Osteoblast (primary cell): Measurements from ENCODE around the gene CNBD2. TPM values are rescaled to one million over a fixed set of nuclear protein-coding genes. Genes with fewer than 3 reads are reported as not detected.
"Not testable (repeated sequence)": the region's sequence is repeated elsewhere in the genome, so short reads cannot be mapped to it uniquely, and the experiment has no call there.

Experiments used
- DNase-seq: peaks from one replicate; pipeline ENCODE4 v3.0.0; 2011; ENCODE audit warnings: low spot score, mixed read lengths; ENCODE audit not compliant: insufficient read length; ENCODE audit errors: missing footprints
- H2AFZ ChIP-seq: 2 replicates; pipeline ENCODE4 v1.6.0; 2011; ENCODE audit warnings: mild to moderate bottlenecking, low read length
- H3K27ac ChIP-seq: 2 replicates; pipeline ENCODE4 v1.5.1; 2011; ENCODE audit warnings: mild to moderate bottlenecking, low read depth, low read length, moderate library complexity
- H3K27me3 ChIP-seq: 2 replicates; pipeline ENCODE4 v1.6.0; 2012; ENCODE audit warnings: mild to moderate bottlenecking, control low read depth, inconsistent platforms, low read length, moderate library complexity; ENCODE audit not compliant: insufficient read depth
- H3K36me3 ChIP-seq: 2 replicates; pipeline ENCODE4 v1.5.1; 2011; ENCODE audit warnings: mild to moderate bottlenecking, low read length, control low read depth, moderate library complexity; ENCODE audit not compliant: insufficient read depth
- H3K4me1 ChIP-seq: 2 replicates; pipeline ENCODE4 v1.5.1; 2011; ENCODE audit warnings: mild to moderate bottlenecking, low read length, control low read depth, moderate library complexity; ENCODE audit not compliant: insufficient read depth
- H3K4me2 ChIP-seq: 2 replicates; pipeline ENCODE4 v1.6.0; 2011; ENCODE audit warnings: mild to moderate bottlenecking, low read length; ENCODE audit not compliant: insufficient read depth
- H3K4me3 ChIP-seq: fragments of 200-600 bp; sonication (generic); 3 replicates; pipeline ENCODE4 v1.5.1; 2012; ENCODE audit warnings: mild to moderate bottlenecking, low read length, inconsistent platforms; ENCODE audit not compliant: insufficient read depth
- H3K79me2 ChIP-seq: 2 replicates; pipeline ENCODE4 v1.6.0; 2012; ENCODE audit warnings: mild to moderate bottlenecking, low read length, control low read depth, inconsistent platforms; ENCODE audit not compliant: insufficient read depth
- H3K9me3 ChIP-seq: 2 replicates; pipeline ENCODE4 v1.5.1; 2011; ENCODE audit warnings: low read depth, low read length, control low read depth
- H4K20me1 ChIP-seq: 2 replicates; pipeline ENCODE4 v1.6.0; 2012; ENCODE audit warnings: mild to moderate bottlenecking, low read length, control low read depth; ENCODE audit not compliant: insufficient read depth
- CTCF ChIP-seq: IDR thresholded peaks from 2 replicates; pipeline ENCODE4 v1.5.1; 2011; ENCODE audit warnings: mild to moderate bottlenecking, low read depth, low read length, moderate library complexity; ENCODE audit errors: extremely low read depth
- total RNA-seq: library from RNA; depleted of rRNA; stranded (reverse); fragments of >200 nt; gene quantifications from 2 replicates; pipeline ENCODE4 v1.2.3, GENCODE V29; 2012

CNBD2 gene
- total RNA-seq, 1 donor: 0.72 TPM

GRCh38 chr20:35947907-35948306, 20.5 kb upstream of the CNBD2 start:
- DNase-seq: no peak

GRCh38 chr20:35950093-35950492, 18.3 kb upstream of the CNBD2 start:
- Histone ChIP-seq H3K27me3 (no peaks in the 10 kb centered on the region), H3K9me3 (no peaks in the 10 kb centered on the region), H2AFZ (no peak overlapping the region), H3K27ac (no peak overlapping the region), H3K4me1 (peaks cover 10% of the 10 kb centered on the region), H3K4me3 (no peak overlapping the region), H3K36me3 (peaks cover 24% of the 10 kb centered on the region), H3K79me2 (peaks cover 24% of the 10 kb centered on the region), H4K20me1 (peaks cover 20% of the 10 kb centered on the region), H3K4me2 (no peak overlapping the region)
- TF ChIP-seq CTCF: no peak
- DNase-seq: no peak

More at GRCh38 chr20:35947907-35948306, 20.5 kb upstream of the CNBD2 start:
- H3K9me3 ChIP-seq: no peaks in the 10 kb centered on the region
- peaks cover 6% of the 10 kb centered on the region for H3K4me1 ChIP-seq
- H3K79me2 ChIP-seq: peaks cover 19% of the 10 kb centered on the region
- no peak overlapping the region for H2AFZ ChIP-seq
- no peak overlapping the region for H3K27ac ChIP-seq
- no peak overlapping the region for H3K4me3 ChIP-seq
- peaks cover 12% of the 10 kb centered on the region for H4K20me1 ChIP-seq
- TF ChIP-seq CTCF: no peak
- H3K27me3 ChIP-seq: no peaks in the 10 kb centered on the region
- no peak overlapping the region for H3K4me2 ChIP-seq
- H3K36me3 ChIP-seq: peaks cover 33% of the 10 kb centered on the region

- not testable (repeated sequence) for DNase-seq, H2AFZ ChIP-seq, H3K4me3 ChIP-seq, H3K27ac ChIP-seq, H3K9me3 ChIP-seq, H3K27me3 ChIP-seq
- Histone ChIP-seq H3K79me2 (peaks cover 25% of the 10 kb centered on the region), H3K4me1 (peaks cover 14% of the 10 kb centered on the region), H3K4me2 (peak overlapping the region; percentile 98), H3K36me3 (peaks cover 17% of the 10 kb centered on the region), H4K20me1 (peaks cover 16% of the 10 kb centered on the region)
These were observed 16.3 kb upstream of the CNBD2 start for GRCh38 chr20:35952080-35952479.

- peak overlapping the region; percentile 98 for H3K4me2 ChIP-seq
- H3K27ac ChIP-seq: peak overlapping the region; percentile 96
- no peaks in the 10 kb centered on the region for H3K27me3 ChIP-seq
- no peak for TF ChIP-seq CTCF
- no peaks in the 10 kb centered on the region for H3K9me3 ChIP-seq
- peak overlapping the region; percentile 81 for H3K4me3 ChIP-seq
- peaks cover 14% of the 10 kb centered on the region for H3K36me3 ChIP-seq
- H2AFZ ChIP-seq: no peak overlapping the region
- H4K20me1 ChIP-seq: peaks cover 13% of the 10 kb centered on the region
- peaks cover 14% of the 10 kb centered on the region for H3K4me1 ChIP-seq
- H3K79me2 ChIP-seq: peaks cover 23% of the 10 kb centered on the region
- DNase-seq: no peak
These were observed 15.7 kb upstream of the CNBD2 start for GRCh38 chr20:35952480-35953386.
